DMS53 (cell line): ENCODE data around the gene DAZAP1.
A peak's percentile ranks its signal among the peaks of the same experiment; 100 is the strongest.
"Not testable (repeated sequence)": the region's sequence is repeated elsewhere in the genome, so short reads cannot be mapped to it uniquely, and the experiment has no call there.

Source experiments
- DNase-seq: peaks from one replicate; lab custom pipeline; 2025; lab: John Stamatoyannopoulos, UW

The DAZAP1 gene

GRCh38 chr19:1410789-1411188 lies 3.4 kb downstream of the DAZAP1 start:
- DNase-seq = no peak

GRCh38 chr19:1411255-1412191 lies 4.1 kb downstream of the DAZAP1 start:
- peak; percentile 48 for DNase-seq

GRCh38 chr19:1412323-1412923 lies 5.0 kb downstream of the DAZAP1 start:
- DNase-seq = no peak

GRCh38 chr19:1412995-1413800 lies 5.8 kb downstream of the DAZAP1 start:
- DNase-seq = no peak

GRCh38 chr19:1416014-1416841 lies 8.8 kb downstream of the DAZAP1 start:
- DNase-seq = no peak

GRCh38 chr19:1417145-1417544 lies 9.8 kb downstream of the DAZAP1 start:
- no peak for DNase-seq

- DNase-seq = no peak
Observed at GRCh38 chr19:1417681-1418495, 10.5 kb downstream of the DAZAP1 start.

- no peak for DNase-seq
Observed at GRCh38 chr19:1418496-1418775, 11.1 kb downstream of the DAZAP1 start.

GRCh38 chr19:1418951-1419738 lies 11.8 kb downstream of the DAZAP1 start:
- DNase-seq = no peak

GRCh38 chr19:1420085-1420484 lies 12.7 kb downstream of the DAZAP1 start:
- not testable (repeated sequence) for DNase-seq

GRCh38 chr19:1420590-1420989 lies 13.2 kb downstream of the DAZAP1 start:
- no peak for DNase-seq

GRCh38 chr19:1421218-1421957 lies 14.0 kb downstream of the DAZAP1 start:
- DNase-seq = no peak

GRCh38 chr19:1421958-1422305 lies 14.5 kb downstream of the DAZAP1 start:
- no peak for DNase-seq

GRCh38 chr19:1422360-1422759 lies 15.0 kb downstream of the DAZAP1 start:
- peak; percentile 60 for DNase-seq

- no peak for DNase-seq
Observed at GRCh38 chr19:1422943-1423342, 15.6 kb downstream of the DAZAP1 start.

- peak; percentile 80 for DNase-seq
Observed at GRCh38 chr19:1423436-1424191, 16.2 kb downstream of the DAZAP1 start.

- peak; percentile 94 for DNase-seq
Observed at GRCh38 chr19:1424192-1424955, 17.0 kb downstream of the DAZAP1 start.
